Parathyroid adenoma (tissue), 2 donors: ENCODE data around the gene FGGY.

ENCODE experiments used
- H2AFZ ChIP-seq: fragments of 300-600 bp; sonication (generic); one replicate; pipeline ENCODE4 v1.7.0; 2017; ENCODE audit warnings: antibody characterized with exemption, mild to moderate bottlenecking
- H3K27ac ChIP-seq: fragments of 300-600 bp; sonication (generic); one replicate; pipeline ENCODE4 v1.7.0; 2017
- H3K27me3 ChIP-seq: fragments of 300-600 bp; sonication (generic); one replicate; pipeline ENCODE4 v1.7.0; 2017; ENCODE audit warnings: low read length; ENCODE audit not compliant: control insufficient read depth, insufficient read depth
- H3K36me3 ChIP-seq: fragments of 300-600 bp; sonication (generic); one replicate; pipeline ENCODE4 v1.7.0; 2017; ENCODE audit warnings: low read length; ENCODE audit not compliant: control insufficient read depth, insufficient read depth
- H3K4me1 ChIP-seq: fragments of 300-600 bp; sonication (generic); one replicate; pipeline ENCODE4 v1.7.0; 2017; ENCODE audit warnings: control low read depth
- H3K4me2 ChIP-seq: fragments of 300-600 bp; sonication (generic); one replicate; pipeline ENCODE4 v1.7.0; 2017; ENCODE audit warnings: low read length
- H3K4me3 ChIP-seq: fragments of 300-600 bp; sonication (generic); one replicate; pipeline ENCODE4 v1.7.0; 2017; ENCODE audit warnings: low read depth, low read length
- H3K79me2 ChIP-seq: fragments of 300-600 bp; sonication (generic); one replicate; pipeline ENCODE4 v1.7.0; 2017; ENCODE audit warnings: control low read depth
- H3K9ac ChIP-seq: fragments of 300-600 bp; sonication (generic); one replicate; pipeline ENCODE4 v1.7.0; 2017; ENCODE audit warnings: mild to moderate bottlenecking
- H3K9me3 ChIP-seq: fragments of 300-600 bp; sonication (generic); one replicate; pipeline ENCODE4 v1.7.0; 2017; ENCODE audit warnings: low read length; ENCODE audit not compliant: control insufficient read depth
- TF ChIP-seq, protein P1 (sequence below): fragments of 300-600 bp; sonication (generic); IDR thresholded peaks from one replicate; pipeline ENCODE4 v1.7.0; 2017; ENCODE audit warnings: antibody characterized with exemption, mild to moderate bottlenecking
- donor health status: primary hyperparathyroidism.

Gene FGGY

DNA sequence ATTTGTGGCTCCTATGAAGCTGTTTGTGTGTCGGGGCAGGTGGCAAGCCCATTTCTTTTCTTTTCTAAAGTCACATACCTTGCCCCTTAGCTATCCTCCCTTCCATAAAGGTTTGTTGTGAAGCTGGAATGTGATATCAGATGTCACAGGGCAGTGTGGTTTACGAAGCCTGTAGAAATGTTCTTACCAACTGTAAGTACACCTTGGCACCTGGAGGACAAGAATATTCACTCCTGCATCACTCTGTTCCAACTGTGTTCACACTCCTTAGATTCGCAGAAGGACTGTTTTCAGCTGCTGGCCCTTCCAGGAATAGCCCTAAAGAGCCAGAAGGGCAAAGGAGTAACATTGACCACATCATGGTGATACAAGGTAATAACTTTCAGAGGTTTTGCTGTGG, 176.9 kb downstream of the FGGY start:
- Histone ChIP-seq H3K9ac (no peak overlapping the region), H3K79me2 (no peaks in the 10 kb centered on the region), H3K27me3 (no peaks in the 10 kb centered on the region), H3K4me3 (no peak overlapping the region), H3K4me2 (no peak overlapping the region), H2AFZ (no peak overlapping the region), H3K4me1 (no peaks in the 10 kb centered on the region), H3K27ac (no peak overlapping the region), H3K36me3 (no peaks in the 10 kb centered on the region), H3K9me3 (no peaks in the 10 kb centered on the region)
- TF ChIP-seq, protein P1, sequence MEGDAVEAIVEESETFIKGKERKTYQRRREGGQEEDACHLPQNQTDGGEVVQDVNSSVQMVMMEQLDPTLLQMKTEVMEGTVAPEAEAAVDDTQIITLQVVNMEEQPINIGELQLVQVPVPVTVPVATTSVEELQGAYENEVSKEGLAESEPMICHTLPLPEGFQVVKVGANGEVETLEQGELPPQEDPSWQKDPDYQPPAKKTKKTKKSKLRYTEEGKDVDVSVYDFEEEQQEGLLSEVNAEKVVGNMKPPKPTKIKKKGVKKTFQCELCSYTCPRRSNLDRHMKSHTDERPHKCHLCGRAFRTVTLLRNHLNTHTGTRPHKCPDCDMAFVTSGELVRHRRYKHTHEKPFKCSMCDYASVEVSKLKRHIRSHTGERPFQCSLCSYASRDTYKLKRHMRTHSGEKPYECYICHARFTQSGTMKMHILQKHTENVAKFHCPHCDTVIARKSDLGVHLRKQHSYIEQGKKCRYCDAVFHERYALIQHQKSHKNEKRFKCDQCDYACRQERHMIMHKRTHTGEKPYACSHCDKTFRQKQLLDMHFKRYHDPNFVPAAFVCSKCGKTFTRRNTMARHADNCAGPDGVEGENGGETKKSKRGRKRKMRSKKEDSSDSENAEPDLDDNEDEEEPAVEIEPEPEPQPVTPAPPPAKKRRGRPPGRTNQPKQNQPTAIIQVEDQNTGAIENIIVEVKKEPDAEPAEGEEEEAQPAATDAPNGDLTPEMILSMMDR, result no peak

DNA sequence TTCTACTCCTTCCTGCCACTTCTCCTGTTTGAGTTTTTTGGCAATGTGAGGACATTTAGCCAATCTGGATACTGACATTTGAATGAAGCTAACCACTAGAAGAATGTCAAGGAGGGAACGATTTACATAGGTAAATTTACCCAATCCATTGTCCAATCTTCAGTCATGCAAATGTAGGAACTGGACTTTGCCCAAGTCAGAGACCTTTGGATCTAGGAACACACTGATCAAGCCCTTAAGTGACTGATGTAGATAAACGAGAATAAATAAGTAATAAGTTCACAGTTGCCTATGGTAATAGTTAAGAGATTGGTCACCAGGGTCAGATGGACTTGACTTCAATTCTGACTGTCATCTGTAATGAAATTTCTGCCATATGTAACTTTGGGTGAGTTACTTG, 177.6 kb downstream of the FGGY start:
- Histone ChIP-seq H3K4me3 (no peak overlapping the region), H3K4me2 (no peak overlapping the region), H2AFZ (no peak overlapping the region), H3K27me3 (no peaks in the 10 kb centered on the region), H3K9ac (no peak overlapping the region), H3K4me1 (no peaks in the 10 kb centered on the region), H3K27ac (no peak overlapping the region), H3K9me3 (no peaks in the 10 kb centered on the region), H3K36me3 (no peaks in the 10 kb centered on the region), H3K79me2 (no peaks in the 10 kb centered on the region)
- TF ChIP-seq, protein P1, result no peak

DNA sequence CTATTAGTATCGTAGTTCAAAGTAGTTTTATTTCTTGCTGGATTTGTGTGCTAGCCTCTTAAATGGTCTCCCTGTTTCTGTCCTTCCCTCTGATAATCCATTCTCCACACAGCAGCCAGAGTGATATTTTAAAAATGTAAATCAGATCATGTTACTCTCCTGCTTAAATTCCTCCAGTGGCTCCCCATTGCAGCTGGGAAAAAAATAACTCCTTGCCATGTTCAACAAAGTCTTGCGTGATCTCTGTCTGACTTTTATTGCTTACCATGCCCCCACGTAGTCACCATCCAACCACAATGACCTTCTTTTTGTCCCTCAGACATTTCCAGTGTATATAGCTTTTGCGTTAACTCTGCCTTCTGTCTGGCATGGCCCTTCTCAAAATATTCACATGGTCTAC, 178.8 kb downstream of the FGGY start:
- Histone ChIP-seq H2AFZ (no peak overlapping the region), H3K4me1 (no peaks in the 10 kb centered on the region), H3K27me3 (no peaks in the 10 kb centered on the region), H3K4me3 (no peak overlapping the region), H3K9me3 (no peaks in the 10 kb centered on the region), H3K27ac (no peak overlapping the region), H3K9ac (no peak overlapping the region), H3K79me2 (no peaks in the 10 kb centered on the region), H3K36me3 (no peaks in the 10 kb centered on the region), H3K4me2 (no peak overlapping the region)
- TF ChIP-seq, protein P1, result no peak

DNA sequence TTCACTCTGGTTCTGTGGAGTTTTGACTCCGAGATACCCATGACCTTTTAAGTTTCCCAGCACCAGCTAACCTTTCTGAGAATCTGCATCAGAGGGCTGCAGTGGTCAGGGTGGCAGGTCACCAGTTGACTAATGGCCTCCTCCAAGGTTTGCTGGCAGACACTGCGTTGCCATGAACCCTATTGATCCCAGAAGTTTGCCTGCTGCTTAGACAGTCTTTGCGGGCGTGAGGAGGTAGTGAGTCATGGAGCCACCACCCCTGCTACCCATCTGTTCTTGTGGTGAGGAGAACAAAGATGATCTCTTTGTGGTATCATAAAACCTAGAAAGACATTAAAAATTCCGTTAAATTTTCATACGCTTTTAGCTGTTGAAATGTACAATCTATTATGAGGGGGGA, 180.4 kb downstream of the FGGY start:
- Histone ChIP-seq H3K36me3 (no peaks in the 10 kb centered on the region), H3K4me2 (no peak overlapping the region), H3K9me3 (no peaks in the 10 kb centered on the region), H3K79me2 (no peaks in the 10 kb centered on the region), H3K4me3 (no peak overlapping the region), H3K9ac (no peak overlapping the region), H3K4me1 (no peaks in the 10 kb centered on the region), H3K27ac (no peak overlapping the region), H2AFZ (no peak overlapping the region), H3K27me3 (no peaks in the 10 kb centered on the region)
- TF ChIP-seq, protein P1, result no peak

DNA sequence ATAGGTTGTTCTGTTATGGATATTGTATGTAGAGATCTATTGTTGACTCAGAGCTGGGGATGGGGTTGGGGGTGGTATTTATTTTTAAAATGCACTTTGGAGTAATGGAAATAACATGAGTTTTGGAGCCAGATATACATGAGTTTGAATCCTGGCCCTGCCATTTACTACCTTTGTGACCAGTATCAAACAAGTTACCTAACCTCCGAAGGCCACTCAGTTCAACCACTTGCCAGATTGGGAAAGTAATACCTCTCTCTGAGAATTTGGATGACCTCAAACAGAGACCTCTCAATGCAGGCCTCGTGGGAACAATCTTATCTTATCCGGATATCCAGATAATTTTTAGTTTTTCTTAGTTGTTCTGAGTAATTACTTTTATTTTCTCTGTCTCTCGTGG, 181.0 kb downstream of the FGGY start:
- H3K4me2 ChIP-seq, result no peak overlapping the region
- TF ChIP-seq, protein P1, result no peak
- H3K4me1 ChIP-seq, result no peaks in the 10 kb centered on the region
- no peaks in the 10 kb centered on the region for H3K36me3 ChIP-seq
- no peak overlapping the region for H3K9ac ChIP-seq
- no peak overlapping the region for H3K4me3 ChIP-seq
- H3K27ac ChIP-seq, result no peak overlapping the region
- H2AFZ ChIP-seq, result no peak overlapping the region
- H3K9me3 ChIP-seq, result no peaks in the 10 kb centered on the region
- no peaks in the 10 kb centered on the region for H3K27me3 ChIP-seq
- H3K79me2 ChIP-seq, result no peaks in the 10 kb centered on the region
